Measurements from ENCODE around the gene RPL22L1. TPM values are rescaled to one million over a fixed set of nuclear protein-coding genes. Genes with fewer than 3 reads are reported as not detected.

RPL22L1 gene
- total RNA-seq, 2 donors from 2014 or later = 22.3 to 51.2 TPM

GRCh38 chr3:170868577-170869238, 1.3 kb downstream of the RPL22L1 start:
- Histone ChIP-seq H3K27me3 (no peaks in the 10 kb centered on the region), H3K36me3 (peaks cover 30% of the 10 kb centered on the region), H3K9me3 (no peaks in the 10 kb centered on the region), H3K4me3 (peak overlapping the region; percentile 66), H3K27ac (peak overlapping the region in 1 of 2 donors; percentile 86), H3K4me1 (peaks cover 0 to 19% of the 10 kb centered on the region in 2 donors)
- TF ChIP-seq, protein P1, sequence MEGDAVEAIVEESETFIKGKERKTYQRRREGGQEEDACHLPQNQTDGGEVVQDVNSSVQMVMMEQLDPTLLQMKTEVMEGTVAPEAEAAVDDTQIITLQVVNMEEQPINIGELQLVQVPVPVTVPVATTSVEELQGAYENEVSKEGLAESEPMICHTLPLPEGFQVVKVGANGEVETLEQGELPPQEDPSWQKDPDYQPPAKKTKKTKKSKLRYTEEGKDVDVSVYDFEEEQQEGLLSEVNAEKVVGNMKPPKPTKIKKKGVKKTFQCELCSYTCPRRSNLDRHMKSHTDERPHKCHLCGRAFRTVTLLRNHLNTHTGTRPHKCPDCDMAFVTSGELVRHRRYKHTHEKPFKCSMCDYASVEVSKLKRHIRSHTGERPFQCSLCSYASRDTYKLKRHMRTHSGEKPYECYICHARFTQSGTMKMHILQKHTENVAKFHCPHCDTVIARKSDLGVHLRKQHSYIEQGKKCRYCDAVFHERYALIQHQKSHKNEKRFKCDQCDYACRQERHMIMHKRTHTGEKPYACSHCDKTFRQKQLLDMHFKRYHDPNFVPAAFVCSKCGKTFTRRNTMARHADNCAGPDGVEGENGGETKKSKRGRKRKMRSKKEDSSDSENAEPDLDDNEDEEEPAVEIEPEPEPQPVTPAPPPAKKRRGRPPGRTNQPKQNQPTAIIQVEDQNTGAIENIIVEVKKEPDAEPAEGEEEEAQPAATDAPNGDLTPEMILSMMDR (IDR thresholded peaks at IDR 0.05) = no peak
- no peak for DNase-seq (ENCODE audit: low spot score)

- no peaks in the 10 kb centered on the region for H3K27me3 ChIP-seq
- TF ChIP-seq, protein P1 (IDR thresholded peaks at IDR 0.05) = no peak
- no peak overlapping the region for H3K27ac ChIP-seq
- peaks cover 0 to 19% of the 10 kb centered on the region in 2 donors for H3K4me1 ChIP-seq
- peaks cover 30% of the 10 kb centered on the region for H3K36me3 ChIP-seq
- H3K4me3 ChIP-seq = no peak overlapping the region
- DNase-seq (ENCODE audit: low spot score) = no peak
- H3K9me3 ChIP-seq = no peaks in the 10 kb centered on the region
Measured at GRCh38 chr3:170867143-170867937, 2.7 kb downstream of the RPL22L1 start.

DNA sequence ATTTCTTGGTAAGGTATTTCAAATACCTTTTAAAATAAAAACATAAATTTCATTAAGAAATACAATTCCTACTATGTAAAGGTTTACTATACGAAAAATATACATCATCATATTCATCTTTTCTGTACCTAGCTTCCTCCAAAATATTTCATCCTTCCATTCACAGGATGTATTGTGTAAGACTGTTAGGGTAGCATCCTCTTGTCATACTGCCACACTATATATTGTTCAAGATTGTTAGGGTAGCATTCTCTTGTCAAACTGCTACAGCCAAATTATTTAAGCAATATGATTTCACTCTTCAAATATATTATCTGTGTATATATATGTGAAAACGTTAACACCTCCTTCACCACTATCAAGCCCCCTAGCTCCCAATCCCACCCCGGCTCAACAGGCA, 3.5 kb downstream of the RPL22L1 start:
- Histone ChIP-seq H3K27me3 (no peaks in the 10 kb centered on the region), H3K27ac (no peak overlapping the region), H3K4me1 (peaks cover 0 to 19% of the 10 kb centered on the region in 2 donors), H3K36me3 (peaks cover 30% of the 10 kb centered on the region), H3K4me3 (no peak overlapping the region), H3K9me3 (no peaks in the 10 kb centered on the region)
- TF ChIP-seq, protein P1 (IDR thresholded peaks at IDR 0.05) = no peak
- DNase-seq (ENCODE audit: low spot score) = no peak

- Histone ChIP-seq H3K27me3 (no peaks in the 10 kb centered on the region), H3K4me3 (no peak overlapping the region), H3K27ac (no peak overlapping the region), H3K4me1 (peaks cover 0 to 19% of the 10 kb centered on the region in 2 donors), H3K36me3 (peaks cover 30% of the 10 kb centered on the region), H3K9me3 (no peaks in the 10 kb centered on the region)
- TF ChIP-seq, protein P1 (IDR thresholded peaks at IDR 0.05) = no peak
- no peak for DNase-seq (ENCODE audit: low spot score)
Measured at GRCh38 chr3:170865209-170866094, 4.5 kb downstream of the RPL22L1 start.

DNA sequence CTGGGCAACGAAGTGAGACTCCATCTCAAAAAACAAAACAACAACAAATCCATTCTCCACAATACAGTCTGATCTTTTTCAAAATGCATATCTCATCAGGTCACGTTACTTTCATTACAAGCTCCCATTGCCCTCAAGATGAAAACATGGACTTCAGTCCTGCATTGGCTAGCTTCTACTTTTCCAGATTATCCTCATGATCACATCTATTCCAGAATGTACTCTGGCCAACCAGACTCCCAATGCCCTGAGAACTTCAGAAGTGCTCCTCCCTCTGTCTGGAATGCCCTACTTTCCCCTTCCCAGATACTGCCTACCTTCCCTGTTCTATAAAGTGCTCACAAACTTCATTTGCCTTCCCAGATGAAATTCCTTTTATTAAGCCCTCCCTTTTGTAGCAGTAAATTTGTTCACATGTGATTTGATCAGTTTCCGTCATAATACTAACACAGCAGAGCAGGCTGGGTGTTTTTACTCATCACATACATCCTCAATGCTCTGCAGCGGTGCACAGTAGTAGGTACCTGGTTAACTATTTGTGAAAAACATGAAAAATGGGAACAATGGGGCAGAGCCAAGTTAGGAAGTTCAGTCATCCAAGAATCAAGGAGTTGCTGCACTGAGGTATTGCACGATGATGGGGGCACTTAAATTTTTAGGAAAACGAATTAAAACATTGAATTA, 5.3 kb downstream of the RPL22L1 start:
- peaks cover 0 to 19% of the 10 kb centered on the region in 2 donors for H3K4me1 ChIP-seq
- TF ChIP-seq, protein P1 (IDR thresholded peaks at IDR 0.05) = no peak
- no peak overlapping the region for H3K4me3 ChIP-seq
- no peak overlapping the region for H3K27ac ChIP-seq
- H3K27me3 ChIP-seq = no peaks in the 10 kb centered on the region
- H3K9me3 ChIP-seq = no peaks in the 10 kb centered on the region
- peaks cover 30% of the 10 kb centered on the region for H3K36me3 ChIP-seq
- DNase-seq (ENCODE audit: low spot score) = no peak
